HG02840 (cell line): ENCODE measurements around the gene ZCCHC24.

Experiments used
- ATAC-seq: cut with Tn5 transposase; IDR thresholded peaks from one replicate; pipeline ENCODE4 v1.9.1; 2021; ENCODE audit warnings: mild to moderate bottlenecking, moderate library complexity, moderate number of reproducible peaks; ENCODE audit not compliant: unreplicated experiment, low FRiP score

The ZCCHC24 gene

GRCh38 chr10:79414714-79415113, 30.7 kb downstream of the ZCCHC24 start:
- no peak for ATAC-seq

GRCh38 chr10:79413196-79413595, 32.2 kb downstream of the ZCCHC24 start:
- ATAC-seq, result no peak

GRCh38 chr10:79412516-79412915, 32.9 kb downstream of the ZCCHC24 start:
- no peak for ATAC-seq

- no peak for ATAC-seq
These were observed 33.6 kb downstream of the ZCCHC24 start for GRCh38 chr10:79411546-79412495.

GRCh38 chr10:79410315-79411094, 34.9 kb downstream of the ZCCHC24 start:
- ATAC-seq, result no peak

- no peak for ATAC-seq
These were observed 35.7 kb downstream of the ZCCHC24 start for GRCh38 chr10:79409726-79410085.

GRCh38 chr10:79409038-79409725, 36.2 kb downstream of the ZCCHC24 start:
- ATAC-seq, result no peak

- no peak for ATAC-seq
These were observed 37.3 kb downstream of the ZCCHC24 start for GRCh38 chr10:79407811-79408795.

- no peak for ATAC-seq
These were observed 38.0 kb downstream of the ZCCHC24 start for GRCh38 chr10:79407423-79407796.

GRCh38 chr10:79406683-79407422, 38.6 kb downstream of the ZCCHC24 start:
- ATAC-seq, result no peak

- ATAC-seq, result no peak
These were observed 39.4 kb downstream of the ZCCHC24 start for GRCh38 chr10:79405995-79406515.

- ATAC-seq, result no peak
These were observed 40.0 kb downstream of the ZCCHC24 start for GRCh38 chr10:79405221-79405994.

- no peak for ATAC-seq
These were observed 40.7 kb downstream of the ZCCHC24 start for GRCh38 chr10:79404690-79405131.

- ATAC-seq, result no peak
These were observed 41.2 kb downstream of the ZCCHC24 start for GRCh38 chr10:79404231-79404609.

GRCh38 chr10:79403441-79404230, 41.8 kb downstream of the ZCCHC24 start:
- no peak for ATAC-seq

GRCh38 chr10:79402951-79403350, 42.5 kb downstream of the ZCCHC24 start:
- no peak for ATAC-seq

GRCh38 chr10:79402625-79402946, 42.8 kb downstream of the ZCCHC24 start:
- ATAC-seq, result no peak
